Uterus (tissue), 2 donors: Measurements from ENCODE around the gene ALOXE3.

Experiments used
- POLR2A ChIP-seq, 2 donors: fragments of 450-650 bp; IDR thresholded peaks; one replicate each; pipeline ENCODE4 v1.6.1; 2016; ENCODE audit warnings: antibody characterized with exemption in 2 of 2, mild to moderate bottlenecking in 1 of 2, moderate library complexity in 1 of 2
- TF ChIP-seq, protein P1 (sequence below), 4 experiments: fragments of 200-600 bp in 2 of 4; fragments of 450-650 bp in 2 of 4; sonication (generic) in 2 of 4; IDR thresholded peaks; one replicate each; pipeline ENCODE4 v1.5.1; 2016 to 2019; ENCODE audit warnings: antibody characterized with exemption in 4 of 4, mild to moderate bottlenecking in 2 of 4, moderate library complexity in 1 of 4

DNA sequence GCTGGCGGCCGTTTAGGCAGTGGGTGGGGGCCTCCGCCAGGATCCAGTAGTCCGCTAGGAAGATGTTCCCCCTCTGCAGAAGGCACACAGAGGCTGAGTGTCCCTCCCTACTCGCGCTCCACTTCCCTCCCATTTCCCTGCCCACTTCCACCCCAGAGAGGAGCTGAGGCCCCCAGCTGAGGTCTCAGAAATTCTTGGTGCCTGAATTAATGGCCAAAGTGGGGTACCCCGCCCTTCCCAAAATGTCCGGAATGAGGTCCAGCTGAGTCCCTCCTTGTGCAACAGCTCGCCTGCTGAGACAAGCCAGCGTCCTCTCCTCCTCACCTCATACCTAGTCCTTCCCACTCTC is 7.9 kb downstream of the ALOXE3 start:
- TF ChIP-seq POLR2A (IDR thresholded peaks at IDR 0.05): no peak
- TF ChIP-seq, protein P1, sequence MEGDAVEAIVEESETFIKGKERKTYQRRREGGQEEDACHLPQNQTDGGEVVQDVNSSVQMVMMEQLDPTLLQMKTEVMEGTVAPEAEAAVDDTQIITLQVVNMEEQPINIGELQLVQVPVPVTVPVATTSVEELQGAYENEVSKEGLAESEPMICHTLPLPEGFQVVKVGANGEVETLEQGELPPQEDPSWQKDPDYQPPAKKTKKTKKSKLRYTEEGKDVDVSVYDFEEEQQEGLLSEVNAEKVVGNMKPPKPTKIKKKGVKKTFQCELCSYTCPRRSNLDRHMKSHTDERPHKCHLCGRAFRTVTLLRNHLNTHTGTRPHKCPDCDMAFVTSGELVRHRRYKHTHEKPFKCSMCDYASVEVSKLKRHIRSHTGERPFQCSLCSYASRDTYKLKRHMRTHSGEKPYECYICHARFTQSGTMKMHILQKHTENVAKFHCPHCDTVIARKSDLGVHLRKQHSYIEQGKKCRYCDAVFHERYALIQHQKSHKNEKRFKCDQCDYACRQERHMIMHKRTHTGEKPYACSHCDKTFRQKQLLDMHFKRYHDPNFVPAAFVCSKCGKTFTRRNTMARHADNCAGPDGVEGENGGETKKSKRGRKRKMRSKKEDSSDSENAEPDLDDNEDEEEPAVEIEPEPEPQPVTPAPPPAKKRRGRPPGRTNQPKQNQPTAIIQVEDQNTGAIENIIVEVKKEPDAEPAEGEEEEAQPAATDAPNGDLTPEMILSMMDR (IDR thresholded peaks at IDR 0.05): no peak
